Lower lobe of right lung (tissue), 2 donors: ENCODE data around the gene TXNL1. TPM values are rescaled to one million over a fixed set of nuclear protein-coding genes. Genes with fewer than 3 reads are reported as not detected.

ENCODE experiments used
- ATAC-seq, 2 donors: fragments of 200-7000 bp; cut with Tn5 transposase; one replicate each; pipeline ENCODE4 v1.9.1; 2020 to 2022; ENCODE audit warnings: mild to moderate bottlenecking in 2 of 2, moderate library complexity in 2 of 2
- DNase-seq: peaks from one replicate; pipeline ENCODE4 v3.0.0-alpha.2; 2020
- H3K27ac ChIP-seq: fragments of 200-600 bp; one replicate; pipeline ENCODE4 v1.8.0; 2022
- H3K27me3 ChIP-seq: fragments of 200-600 bp; one replicate; pipeline ENCODE4 v1.8.0; 2022; ENCODE audit warnings: low read depth
- H3K36me3 ChIP-seq: fragments of 200-600 bp; one replicate; pipeline ENCODE4 v1.8.0; 2022; ENCODE audit warnings: mild to moderate bottlenecking
- H3K4me1 ChIP-seq: fragments of 200-600 bp; one replicate; pipeline ENCODE4 v1.8.0; 2022
- H3K4me3 ChIP-seq: fragments of 200-600 bp; one replicate; pipeline ENCODE4 v1.8.0; 2022; ENCODE audit warnings: mild to moderate bottlenecking
- H3K9me3 ChIP-seq: fragments of 200-600 bp; one replicate; pipeline ENCODE4 v1.8.0; 2022
- CTCF ChIP-seq: fragments of 200-600 bp; IDR thresholded peaks from one replicate; pipeline ENCODE4 v1.8.0; 2022; ENCODE audit warnings: antibody characterized with exemption, mild to moderate bottlenecking
- intact Hi-C: fragments of 100-400 bp; cut with DNase I; formaldehyde crosslinking; loops from one replicate; pipeline ENCODE4 v1.11.0; 2022
- total RNA-seq: library from RNA; stranded (reverse); fragmentation: NEBNext Ultra II Directional; extraction: Animal tissue kit (Norgen Biotek cat#: 25700); gene quantifications from one replicate; pipeline ENCODE4 v1.2.1, GENCODE V29; 2021
- donor health status: DM: no; HTN: yes; CAD: no; lungs with severe emphysema.

The TXNL1 gene
- total RNA-seq, 1 donor from 2014 or later: 53.0 TPM

GRCh38 chr18:56606618-56607017 lies 31.8 kb downstream of the TXNL1 start:
- Histone ChIP-seq H3K36me3 (peaks cover 90% of the 10 kb centered on the region), H3K4me1 (no peaks in the 10 kb centered on the region), H3K27ac (no peak overlapping the region), H3K9me3 (no peaks in the 10 kb centered on the region), H3K4me3 (no peak overlapping the region), H3K27me3 (no peaks in the 10 kb centered on the region)
- intact Hi-C loops: no loop called here
- no peak for TF ChIP-seq CTCF
- DNase-seq: no peak
- no peak for ATAC-seq

GRCh38 chr18:56598422-56598821 lies 40.0 kb downstream of the TXNL1 start:
- no peak for TF ChIP-seq CTCF
- Histone ChIP-seq H3K36me3 (peaks cover 16% of the 10 kb centered on the region), H3K9me3 (no peaks in the 10 kb centered on the region), H3K27ac (no peak overlapping the region), H3K27me3 (no peaks in the 10 kb centered on the region), H3K4me3 (no peak overlapping the region), H3K4me1 (no peaks in the 10 kb centered on the region)
- intact Hi-C loops: no loop called here
- no peak for DNase-seq
- no peak for ATAC-seq

- H3K27ac ChIP-seq: no peak overlapping the region
- DNase-seq (no peak), ATAC-seq (no peak)
- no peaks in the 10 kb centered on the region for H3K9me3 ChIP-seq
- H3K4me3 ChIP-seq: no peak overlapping the region
- no peaks in the 10 kb centered on the region for H3K27me3 ChIP-seq
- no peaks in the 10 kb centered on the region for H3K36me3 ChIP-seq
- TF ChIP-seq CTCF: no peak
- intact Hi-C loops: no loop called here
- H3K4me1 ChIP-seq: no peaks in the 10 kb centered on the region
Observed at GRCh38 chr18:56593906-56594305, 44.5 kb downstream of the TXNL1 start.

GRCh38 chr18:56580026-56580425 lies 58.4 kb downstream of the TXNL1 start:
- no peaks in the 10 kb centered on the region for H3K36me3 ChIP-seq
- DNase-seq (no peak), ATAC-seq (no peak)
- no peak overlapping the region for H3K4me3 ChIP-seq
- H3K4me1 ChIP-seq: peaks cover 16% of the 10 kb centered on the region
- H3K9me3 ChIP-seq: no peaks in the 10 kb centered on the region
- H3K27me3 ChIP-seq: no peaks in the 10 kb centered on the region
- TF ChIP-seq CTCF: no peak
- intact Hi-C loops: no loop called here
- H3K27ac ChIP-seq: no peak overlapping the region

GRCh38 chr18:56579451-56579850 lies 58.9 kb downstream of the TXNL1 start:
- intact Hi-C loops: loop anchor here (5.0 kb wide), 1 partner anchor 1162 kb away; no protein-coding TSS in a partner anchor
- Histone ChIP-seq H3K9me3 (no peaks in the 10 kb centered on the region), H3K4me3 (no peak overlapping the region), H3K4me1 (peaks cover 21% of the 10 kb centered on the region), H3K27me3 (no peaks in the 10 kb centered on the region), H3K27ac (no peak overlapping the region), H3K36me3 (no peaks in the 10 kb centered on the region)
- DNase-seq: no peak
- no peak for TF ChIP-seq CTCF
- ATAC-seq: no peak
